C4-2B (cell line): ENCODE data around the gene RNF207.

Experiments used
- H3K27ac ChIP-seq: fragments of 450-650 bp; 2 replicates; pipeline ENCODE4 v1.5.1; 2017
- ZFX ChIP-seq: fragments of 450-650 bp; IDR thresholded peaks from 2 replicates; pipeline ENCODE4 v1.6.1; 2017
- TF ChIP-seq, protein P1 (sequence below): fragments of 450-650 bp; conservative IDR thresholded peaks from 2 replicates; pipeline ENCODE4 v1.5.1; 2017; ENCODE audit warnings: mild to moderate bottlenecking

The RNF207 gene

DNA sequence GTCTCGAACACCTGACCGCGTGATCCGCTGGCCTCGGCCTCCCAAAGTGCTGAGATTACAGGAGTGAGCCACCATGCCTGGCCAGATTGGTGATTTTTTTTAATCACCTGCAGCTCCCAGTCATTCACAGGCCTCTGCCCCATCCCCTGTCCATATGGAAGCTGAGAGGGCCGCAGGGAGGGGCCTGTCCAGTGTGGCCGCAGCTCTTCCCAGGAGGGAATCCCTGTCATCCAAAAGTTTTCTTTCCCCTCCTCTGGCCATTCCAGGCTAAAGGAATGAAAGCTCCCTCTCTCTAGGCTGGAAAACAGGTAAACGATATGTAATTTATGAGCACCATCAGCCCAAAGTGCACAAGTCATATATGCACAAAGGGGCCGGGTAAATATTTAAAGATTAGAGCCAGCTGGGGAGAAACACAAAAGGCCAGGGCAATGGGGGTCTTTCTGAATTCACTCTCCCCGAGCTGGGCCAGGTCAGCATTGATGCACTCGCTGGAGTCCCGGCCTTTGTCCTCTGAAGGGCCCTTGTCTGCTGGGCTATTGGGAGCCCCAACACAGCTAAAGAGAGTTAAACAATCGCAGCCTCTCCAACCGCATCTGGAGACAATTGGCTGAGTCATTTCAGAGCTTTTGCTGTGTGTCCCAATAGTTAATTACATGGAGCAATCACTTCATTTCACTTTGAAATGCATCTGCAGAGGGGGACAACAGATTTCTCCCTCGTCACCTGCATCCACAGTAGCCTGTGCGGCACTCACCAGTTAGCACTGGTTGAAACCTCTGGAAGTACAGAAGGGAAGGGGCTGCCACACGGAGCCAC is 34.2 kb downstream of the RNF207 start:
- TF ChIP-seq ZFX, result no peak
- TF ChIP-seq, protein P1, sequence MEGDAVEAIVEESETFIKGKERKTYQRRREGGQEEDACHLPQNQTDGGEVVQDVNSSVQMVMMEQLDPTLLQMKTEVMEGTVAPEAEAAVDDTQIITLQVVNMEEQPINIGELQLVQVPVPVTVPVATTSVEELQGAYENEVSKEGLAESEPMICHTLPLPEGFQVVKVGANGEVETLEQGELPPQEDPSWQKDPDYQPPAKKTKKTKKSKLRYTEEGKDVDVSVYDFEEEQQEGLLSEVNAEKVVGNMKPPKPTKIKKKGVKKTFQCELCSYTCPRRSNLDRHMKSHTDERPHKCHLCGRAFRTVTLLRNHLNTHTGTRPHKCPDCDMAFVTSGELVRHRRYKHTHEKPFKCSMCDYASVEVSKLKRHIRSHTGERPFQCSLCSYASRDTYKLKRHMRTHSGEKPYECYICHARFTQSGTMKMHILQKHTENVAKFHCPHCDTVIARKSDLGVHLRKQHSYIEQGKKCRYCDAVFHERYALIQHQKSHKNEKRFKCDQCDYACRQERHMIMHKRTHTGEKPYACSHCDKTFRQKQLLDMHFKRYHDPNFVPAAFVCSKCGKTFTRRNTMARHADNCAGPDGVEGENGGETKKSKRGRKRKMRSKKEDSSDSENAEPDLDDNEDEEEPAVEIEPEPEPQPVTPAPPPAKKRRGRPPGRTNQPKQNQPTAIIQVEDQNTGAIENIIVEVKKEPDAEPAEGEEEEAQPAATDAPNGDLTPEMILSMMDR, result no peak
- H3K27ac ChIP-seq, result no peak overlapping the region

DNA sequence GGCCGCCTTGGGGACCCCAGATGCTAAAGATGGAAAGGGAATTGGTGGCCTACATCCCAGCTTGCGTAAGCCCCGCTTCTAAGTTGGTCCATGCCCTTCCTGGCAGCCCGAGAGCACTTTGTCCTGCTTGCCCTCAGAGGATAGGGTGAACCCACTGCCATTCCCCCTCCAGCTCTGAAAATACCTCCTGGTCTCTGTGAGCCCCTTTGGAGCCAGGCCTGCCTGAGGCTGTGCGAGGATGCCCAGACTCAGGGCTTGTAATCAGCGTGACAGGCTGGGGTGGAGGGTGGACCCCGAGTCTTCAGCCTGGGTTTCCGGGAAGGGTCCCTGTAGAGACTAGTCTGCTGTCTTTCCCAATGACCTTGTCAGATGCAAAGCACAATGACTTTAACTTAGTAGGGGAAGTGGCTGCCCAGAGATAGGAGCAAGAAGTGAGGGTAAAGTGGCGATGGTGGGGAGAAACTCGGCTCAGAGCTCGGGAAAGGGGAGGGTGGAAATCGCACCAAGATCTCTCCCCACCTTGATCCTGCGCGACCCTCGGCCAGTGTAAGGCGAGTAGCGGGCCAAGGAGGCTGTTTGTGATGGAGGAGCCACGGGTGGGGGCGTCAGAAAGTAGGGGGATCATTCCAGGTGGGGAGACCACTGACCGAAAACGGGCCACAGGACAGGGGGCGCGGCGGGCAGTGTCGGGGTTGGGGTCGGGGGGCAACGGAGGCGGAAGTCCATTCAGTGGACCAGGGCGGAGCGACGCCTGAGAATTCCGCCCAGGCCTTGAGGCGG is 35.4 kb downstream of the RNF207 start:
- H3K27ac ChIP-seq, result no peak overlapping the region
- TF ChIP-seq, protein P1, result no peak
- TF ChIP-seq ZFX, result no peak

DNA sequence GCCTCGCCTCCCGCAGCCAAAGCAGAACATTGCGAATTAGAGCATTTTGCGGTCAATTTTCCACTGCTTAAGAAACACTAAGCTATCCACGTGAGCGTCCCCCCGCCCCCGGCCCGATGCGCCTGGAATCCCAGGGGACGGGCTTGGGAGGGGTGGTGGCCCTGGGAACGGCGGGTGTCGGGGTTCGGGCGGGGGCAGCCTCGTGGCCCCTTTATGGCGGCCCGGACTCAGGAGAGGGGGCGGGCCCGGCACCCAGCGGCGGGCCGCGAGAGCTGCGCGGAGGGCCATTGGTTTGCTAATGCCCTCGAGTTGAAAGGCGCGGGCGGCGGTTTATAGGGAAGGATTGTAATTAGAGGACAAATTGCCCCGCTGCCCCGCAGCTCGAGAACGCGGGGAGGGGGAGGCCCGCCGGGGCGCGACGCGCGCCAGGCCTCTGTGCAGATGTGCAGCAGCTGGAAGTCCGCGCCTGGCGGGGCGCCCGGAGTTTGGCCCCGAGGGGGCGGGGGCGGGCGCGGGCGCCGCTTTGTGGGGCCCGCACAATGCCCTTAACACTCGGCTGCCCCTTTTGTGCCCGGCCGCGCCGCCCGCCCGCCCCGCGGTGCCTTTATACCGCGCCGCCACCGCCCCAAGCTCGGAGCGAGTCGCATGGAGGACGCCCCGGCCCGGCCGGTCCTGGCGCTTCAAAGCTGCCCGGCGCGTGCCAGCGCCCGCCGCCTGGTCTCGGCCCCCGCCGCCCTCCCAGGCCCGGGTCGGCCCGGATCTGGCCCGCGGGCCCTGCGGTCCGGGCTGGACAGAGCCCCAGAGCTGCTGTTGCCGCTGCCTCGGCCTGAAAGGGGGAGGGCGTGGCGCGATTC is 36.2 kb downstream of the RNF207 start:
- H3K27ac ChIP-seq, result no peak overlapping the region
- TF ChIP-seq, protein P1, result no peak
- TF ChIP-seq ZFX, result no peak

DNA sequence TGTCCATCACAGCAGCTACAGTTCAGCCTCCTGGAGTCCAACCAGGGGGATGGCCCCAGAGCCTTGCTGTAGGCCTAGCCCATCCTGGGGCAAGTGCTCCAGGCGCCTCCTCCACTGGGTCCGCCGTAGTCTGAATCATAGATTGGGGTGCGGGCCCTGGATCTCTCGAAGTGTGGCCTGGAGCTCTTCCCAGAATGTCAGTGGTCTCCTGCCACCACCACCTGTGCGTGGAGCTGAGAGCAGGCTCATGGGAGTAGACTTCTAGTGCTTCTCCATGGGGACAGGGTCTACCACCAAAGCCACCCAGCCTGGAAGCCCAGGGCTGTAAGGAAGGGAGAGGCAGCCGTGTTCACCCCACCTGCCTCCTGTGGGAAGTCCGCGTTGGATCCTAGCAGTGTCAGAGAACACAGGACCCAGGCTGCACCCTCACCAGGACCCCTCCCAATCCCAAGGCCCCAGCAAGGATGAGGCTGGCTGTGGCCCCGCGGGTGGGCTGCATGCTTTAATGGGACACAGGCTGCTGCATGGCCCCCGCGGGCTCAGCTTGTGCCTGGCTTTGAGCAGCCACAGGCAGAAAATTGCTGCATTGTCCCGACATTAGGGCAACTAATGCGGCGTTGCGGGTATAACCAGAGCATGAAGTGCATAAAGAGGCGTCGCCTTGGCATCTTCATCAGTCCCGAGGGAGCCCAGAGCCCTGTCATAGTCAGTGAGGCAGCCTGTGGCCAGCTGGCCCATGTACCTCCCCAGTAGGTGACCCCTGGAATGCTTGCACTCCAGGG is 37.3 kb downstream of the RNF207 start:
- no peak for TF ChIP-seq ZFX
- TF ChIP-seq, protein P1, result no peak

DNA sequence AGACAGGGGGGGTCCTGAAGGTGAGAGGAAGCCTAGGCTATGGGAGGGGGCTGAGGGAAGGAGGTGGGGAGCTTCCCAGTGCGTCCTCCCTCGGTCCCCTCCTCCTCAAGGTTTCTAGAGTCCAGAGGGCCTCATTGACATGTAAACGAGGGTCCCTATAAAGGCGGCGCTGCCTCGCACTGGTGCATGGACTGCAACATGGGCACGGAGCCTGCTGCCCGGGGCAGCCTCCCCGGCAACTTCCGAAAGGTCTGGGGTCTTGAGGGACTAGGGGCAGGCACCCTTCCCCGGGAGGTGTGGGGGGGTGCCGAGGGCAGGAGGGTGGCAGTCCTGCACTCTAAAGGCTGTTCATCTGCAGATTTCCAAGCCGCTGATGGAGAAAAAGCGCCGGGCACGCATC is 38.1 kb downstream of the RNF207 start, which contains the start of gene HES3:
HES3 (plus strand) TSS at position 187 of the 400 bp plus-strand sequence; CDS start at position 374, 187 bp downstream.
- no peak within 1 kb of the TSS for H3K27ac ChIP-seq
- TF ChIP-seq, protein P1, result no peak
- TF ChIP-seq ZFX, result no peak

More for the DNA sequence above, 37.3 kb downstream of the RNF207 start:
- H3K27ac ChIP-seq, result no peak overlapping the region

DNA sequence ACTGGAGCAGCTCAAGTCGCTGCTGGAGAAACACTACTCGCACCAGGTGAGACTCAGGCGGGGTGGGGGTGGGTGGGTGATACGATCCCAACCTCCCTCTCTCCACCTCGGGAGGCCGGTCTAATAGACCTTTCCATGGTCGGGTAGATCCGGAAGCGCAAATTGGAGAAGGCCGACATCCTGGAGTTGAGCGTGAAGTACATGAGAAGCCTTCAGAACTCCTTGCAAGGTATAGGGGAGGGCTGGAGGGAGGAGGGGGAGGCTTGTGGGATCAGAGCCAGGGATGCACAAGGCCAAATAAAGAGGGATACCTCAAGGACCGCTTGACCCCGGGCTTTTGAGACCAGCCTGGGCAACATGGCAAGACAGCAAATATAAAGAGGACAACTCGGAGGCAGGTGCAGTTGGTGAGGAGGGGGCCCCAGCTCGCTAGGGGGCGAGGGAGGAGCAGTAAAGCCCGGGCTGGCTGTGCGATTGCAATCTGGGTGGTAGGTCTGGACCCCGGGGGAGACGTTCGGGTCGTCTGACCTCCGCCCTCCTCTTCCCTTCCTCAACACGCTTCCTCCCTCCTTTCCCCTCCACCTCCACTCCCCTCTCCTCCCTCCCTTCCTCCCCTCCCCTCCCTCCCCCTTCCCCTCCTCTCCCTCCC is 38.6 kb downstream of the RNF207 start:
- TF ChIP-seq ZFX, result no peak
- TF ChIP-seq, protein P1, result no peak
- H3K27ac ChIP-seq, result no peak overlapping the region
